NCI-H748 treated with DMSO at 0.1 percent for 48 hours (cell line): ENCODE data around the gene DTNA.

ENCODE experiments used
- DNase-seq: peaks from one replicate; lab custom pipeline; 2025; lab: John Stamatoyannopoulos, UW

Gene DTNA

GRCh38 chr18:34936772-34937171 is 226.7 kb downstream of the DTNA start:
- no peak for DNase-seq

- no peak for DNase-seq
Measured at GRCh38 chr18:34938090-34938489, 228.0 kb downstream of the DTNA start.
